Erythroblast (primary cell): ENCODE data around the gene METTL9.

Experiments
- GATA1 ChIP-seq: IDR thresholded peaks from 2 replicates; pipeline ENCODE4 v1.6.1; 2011; ENCODE audit warnings: low read depth, mild to moderate bottlenecking, control low read depth, low read length, moderate library complexity
- POLR2A ChIP-seq: IDR thresholded peaks from 2 replicates; pipeline ENCODE4 v1.6.1; 2011; ENCODE audit warnings: mild to moderate bottlenecking, low read length

DNA sequence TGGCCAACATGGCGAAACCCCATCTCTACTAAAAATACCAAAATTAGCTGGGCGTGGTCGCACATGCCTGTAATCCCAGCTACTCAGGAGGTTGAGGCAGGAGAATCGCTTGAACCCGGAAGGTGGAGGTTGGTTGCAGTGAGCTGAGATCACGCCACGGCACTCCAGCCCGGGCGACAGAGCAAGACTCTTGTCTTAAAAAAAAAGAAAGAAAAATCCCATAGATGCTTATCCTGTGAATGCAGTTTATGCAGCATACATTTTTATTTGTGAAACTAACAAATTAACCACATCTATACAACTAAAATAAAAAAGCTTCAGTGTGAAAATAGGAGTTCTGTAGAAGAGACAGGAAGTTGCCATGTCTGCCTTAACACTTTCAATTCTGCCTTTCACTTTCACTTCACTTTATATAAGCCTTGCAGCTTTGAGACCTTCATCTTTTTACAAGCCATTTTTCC lies 45.9 kb downstream of the METTL9 start:
- no peak for TF ChIP-seq POLR2A
- TF ChIP-seq GATA1 = no peak
